Osteocyte (in vitro differentiated cells): ENCODE measurements around the gene CEBPB. TPM values are rescaled to one million over a fixed set of nuclear protein-coding genes. Genes with fewer than 3 reads are reported as not detected.

ENCODE experiments used
- DNase-seq: peaks from one replicate; pipeline ENCODE4 v3.0.0; 2021; ENCODE audit warnings: mixed read lengths; ENCODE audit not compliant: unreplicated experiment; ENCODE audit errors: extremely low spot score
- H3K27ac Mint-ChIP-seq: one replicate; pipeline ENCODE4 v1.8.0; 2021; ENCODE audit warnings: mild to moderate bottlenecking, mixed read lengths; ENCODE audit not compliant: unreplicated experiment
- H3K27me3 Mint-ChIP-seq: one replicate; pipeline ENCODE4 v1.8.0; 2021; ENCODE audit warnings: mixed read lengths; ENCODE audit not compliant: unreplicated experiment
- H3K36me3 Mint-ChIP-seq: one replicate; pipeline ENCODE4 v1.8.0; 2021; ENCODE audit warnings: mixed read lengths; ENCODE audit not compliant: unreplicated experiment
- H3K4me1 Mint-ChIP-seq: one replicate; pipeline ENCODE4 v1.8.0; 2021; ENCODE audit warnings: mixed read lengths; ENCODE audit not compliant: unreplicated experiment
- H3K4me3 Mint-ChIP-seq: one replicate; pipeline ENCODE4 v1.8.0; 2021; ENCODE audit warnings: mild to moderate bottlenecking, moderate library complexity, mixed read lengths; ENCODE audit not compliant: unreplicated experiment
- H3K9me3 Mint-ChIP-seq: one replicate; pipeline ENCODE4 v1.8.0; 2021; ENCODE audit warnings: mixed read lengths; ENCODE audit not compliant: unreplicated experiment
- CTCF ChIP-seq: fragments of 200-600 bp; sonication (generic); IDR thresholded peaks from 2 replicates; pipeline ENCODE4 v1.5.0; 2021; ENCODE audit warnings: antibody characterized with exemption, mild to moderate bottlenecking, moderate library complexity
- total RNA-seq: library from RNA; stranded (reverse); gene quantifications from 2 replicates; pipeline ENCODE4 v1.2.1, GENCODE V29; 2021

Gene CEBPB
- total RNA-seq, 1 donor from 2014 or later, result 59.1 TPM

DNA sequence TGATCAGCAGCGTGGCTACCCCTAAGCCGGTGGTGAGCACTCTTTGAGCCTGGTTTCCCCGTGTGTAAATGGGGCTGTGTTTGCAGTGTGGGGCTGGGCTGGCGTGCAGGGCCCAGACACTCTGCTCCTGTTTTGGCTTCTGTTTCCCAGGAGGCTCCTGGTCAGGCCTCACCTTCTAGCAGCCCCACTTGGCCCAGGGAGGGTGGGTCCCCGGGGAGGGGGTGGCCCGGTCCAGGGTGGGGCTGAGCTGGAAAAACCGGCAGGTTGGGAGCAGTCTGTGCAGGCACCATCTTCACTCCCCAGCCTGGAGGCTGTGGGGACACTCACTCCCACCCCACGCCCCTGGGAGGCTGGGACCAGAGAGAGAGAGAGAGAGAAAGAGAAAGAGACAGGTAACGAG is 25.3 kb downstream of the CEBPB start:
- TF ChIP-seq CTCF, result no peak
- Mint-ChIP-seq H3K27ac (no peak overlapping the region), H3K27me3 (peaks cover 12% of the 10 kb centered on the region), H3K36me3 (no peaks in the 10 kb centered on the region), H3K9me3 (no peaks in the 10 kb centered on the region), H3K4me1 (peaks cover 8% of the 10 kb centered on the region), H3K4me3 (no peak overlapping the region)
- DNase-seq, result no peak

DNA sequence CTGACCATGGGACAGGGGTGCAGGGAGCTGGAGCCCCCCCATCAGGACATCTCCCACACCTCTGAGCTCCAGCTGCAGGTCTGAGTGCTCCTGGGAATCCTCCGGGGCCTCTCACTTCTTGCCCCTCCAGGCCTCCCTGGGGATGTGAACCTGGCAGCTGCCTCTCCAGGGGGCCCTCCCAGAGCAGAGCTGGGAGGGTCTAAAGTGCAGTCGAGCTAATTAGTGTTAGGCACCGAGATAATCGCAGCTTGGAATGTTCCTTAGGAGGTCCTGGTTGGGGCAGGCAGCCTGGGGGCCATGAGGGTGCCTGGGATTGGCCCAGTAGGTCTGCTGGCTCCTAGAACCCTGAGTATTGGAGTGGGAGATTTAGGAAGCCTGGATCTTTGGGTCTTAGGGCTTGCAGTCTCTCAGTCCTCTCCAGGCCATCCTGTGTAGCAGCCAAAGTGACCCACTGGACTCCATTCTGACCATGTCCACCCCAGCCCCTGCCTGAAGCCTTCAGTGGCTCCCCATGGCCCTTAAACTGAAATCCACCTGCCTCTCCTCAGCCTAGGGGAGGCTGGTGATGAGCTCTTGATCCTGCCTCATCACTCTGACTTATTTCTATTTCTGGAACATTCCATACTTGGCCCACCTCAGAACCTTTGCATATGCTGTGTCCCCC is 26.0 kb downstream of the CEBPB start:
- Mint-ChIP-seq H3K27ac (no peak overlapping the region), H3K36me3 (no peaks in the 10 kb centered on the region), H3K27me3 (peaks cover 12% of the 10 kb centered on the region), H3K9me3 (no peaks in the 10 kb centered on the region), H3K4me3 (no peak overlapping the region), H3K4me1 (peaks cover 8% of the 10 kb centered on the region)
- TF ChIP-seq CTCF, result no peak
- no peak for DNase-seq

GRCh38 chr20:50217207-50217949 is 26.7 kb downstream of the CEBPB start:
- Mint-ChIP-seq H3K9me3 (no peaks in the 10 kb centered on the region), H3K27me3 (peaks cover 10% of the 10 kb centered on the region), H3K27ac (no peak overlapping the region), H3K36me3 (no peaks in the 10 kb centered on the region), H3K4me3 (no peak overlapping the region), H3K4me1 (peaks cover 8% of the 10 kb centered on the region)
- no peak for DNase-seq
- no peak for TF ChIP-seq CTCF

DNA sequence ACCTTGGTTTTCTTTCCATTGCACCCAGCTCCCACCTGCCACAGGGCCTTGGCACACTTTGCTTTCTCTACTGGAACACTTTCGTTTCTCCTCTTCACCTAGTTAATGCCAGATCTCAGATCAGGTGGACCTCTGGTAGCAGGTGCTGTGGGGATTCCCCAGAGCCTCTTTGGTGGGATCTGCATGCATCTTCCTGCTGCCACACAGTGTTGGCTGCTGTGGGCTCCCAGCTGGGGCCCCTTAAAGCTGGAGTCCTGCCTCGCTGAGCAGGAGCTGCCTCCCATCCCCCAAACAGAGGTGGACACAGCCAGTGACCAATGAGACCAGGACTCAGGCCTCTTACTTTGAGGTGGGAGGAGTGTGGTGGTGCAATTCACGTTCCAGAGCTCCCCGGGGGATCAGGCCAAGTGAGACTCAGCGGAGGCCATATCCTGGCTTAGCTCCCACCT is 28.4 kb downstream of the CEBPB start:
- no peak overlapping the region for H3K27ac Mint-ChIP-seq
- H3K9me3 Mint-ChIP-seq, result no peaks in the 10 kb centered on the region
- H3K4me1 Mint-ChIP-seq, result peaks cover 8% of the 10 kb centered on the region
- H3K27me3 Mint-ChIP-seq, result peaks cover 10% of the 10 kb centered on the region
- DNase-seq, result no peak
- no peak overlapping the region for H3K4me3 Mint-ChIP-seq
- no peaks in the 10 kb centered on the region for H3K36me3 Mint-ChIP-seq
- TF ChIP-seq CTCF, result no peak

GRCh38 chr20:50219600-50219999 is 29.0 kb downstream of the CEBPB start:
- Mint-ChIP-seq H3K9me3 (no peaks in the 10 kb centered on the region), H3K27me3 (peaks cover 7% of the 10 kb centered on the region), H3K36me3 (no peaks in the 10 kb centered on the region), H3K4me3 (no peak overlapping the region), H3K27ac (no peak overlapping the region), H3K4me1 (peaks cover 10% of the 10 kb centered on the region)
- no peak for DNase-seq
- TF ChIP-seq CTCF, result no peak
